H9 (cell line): ENCODE measurements around the gene GPR143. TPM values are rescaled to one million over a fixed set of nuclear protein-coding genes. Genes with fewer than 3 reads are reported as not detected.
"Not testable (repeated sequence)": the region's sequence is repeated elsewhere in the genome, so short reads cannot be mapped to it uniquely, and the experiment has no call there.

ENCODE experiments used
- DNase-seq: peaks from one replicate; pipeline ENCODE4 v3.0.0-alpha.2; 2017
- H2AFZ ChIP-seq: one replicate; pipeline ENCODE4 v1.6.1; 2013; ENCODE audit warnings: mild to moderate bottlenecking, low read length, control low read depth, moderate library complexity
- H2AK5ac ChIP-seq: 2 replicates; pipeline ENCODE4 v1.6.1; 2013; ENCODE audit warnings: low read length, control low read depth, mixed read lengths; ENCODE audit not compliant: insufficient read length
- H2BK120ac ChIP-seq: one replicate; pipeline ENCODE4 v1.6.1; 2013; ENCODE audit warnings: low read depth, mild to moderate bottlenecking, low read length, control low read depth, inconsistent platforms; ENCODE audit not compliant: poor library complexity, severe bottlenecking
- H2BK12ac ChIP-seq: 2 replicates; pipeline ENCODE4 v1.6.1; 2013; ENCODE audit warnings: low read length, control low read depth, mixed read lengths, low read depth; ENCODE audit not compliant: insufficient read length
- H2BK15ac ChIP-seq: 2 replicates; pipeline ENCODE4 v1.6.1; 2013; ENCODE audit warnings: low read depth, low read length, control low read depth
- H2BK20ac ChIP-seq: one replicate; pipeline ENCODE4 v1.6.1; 2013; ENCODE audit warnings: low read depth, mild to moderate bottlenecking, low read length, control low read depth, inconsistent platforms; ENCODE audit not compliant: poor library complexity, severe bottlenecking
- H2BK5ac ChIP-seq: 2 replicates; pipeline ENCODE4 v1.6.1; 2013; ENCODE audit warnings: low read length, control low read depth, mixed read lengths; ENCODE audit not compliant: insufficient read length
- H3K14ac ChIP-seq: 2 replicates; pipeline ENCODE4 v1.6.1; 2013; ENCODE audit warnings: low read length, control low read depth; ENCODE audit not compliant: insufficient read depth
- H3K18ac ChIP-seq: 2 replicates; pipeline ENCODE4 v1.6.1; 2013; ENCODE audit warnings: low read depth, mild to moderate bottlenecking, mixed read lengths, low read length, control low read depth; ENCODE audit not compliant: insufficient read length
- H3K23ac ChIP-seq: 2 replicates; pipeline ENCODE4 v1.6.1; 2013; ENCODE audit warnings: low read length, control low read depth, mixed read lengths, low read depth; ENCODE audit not compliant: insufficient read length
- H3K23me2 ChIP-seq: 2 replicates; pipeline ENCODE4 v1.6.1; 2013; ENCODE audit warnings: low read depth, mild to moderate bottlenecking, mixed read lengths, low read length, control low read depth; ENCODE audit not compliant: insufficient read length, poor library complexity, severe bottlenecking
- H3K27ac ChIP-seq: 2 replicates; pipeline ENCODE4 v1.5.1; 2013; ENCODE audit warnings: low read length, control low read depth, mixed read lengths, low read depth; ENCODE audit not compliant: insufficient read length
- H3K27me3 ChIP-seq: 2 replicates; pipeline ENCODE4 v1.6.1; 2013; ENCODE audit warnings: low read length, control low read depth, inconsistent platforms; ENCODE audit not compliant: insufficient read depth
- H3K4ac ChIP-seq: 2 replicates; pipeline ENCODE4 v1.6.1; 2013; ENCODE audit warnings: low read depth, mild to moderate bottlenecking, control low read depth, inconsistent platforms, low read length, moderate library complexity
- H3K4me1 ChIP-seq: 2 replicates; pipeline ENCODE4 v1.6.1; 2013; ENCODE audit warnings: low read length, control low read depth, inconsistent platforms; ENCODE audit not compliant: insufficient read depth
- H3K4me2 ChIP-seq: 2 replicates; pipeline ENCODE4 v1.6.1; 2013; ENCODE audit warnings: low read length, control low read depth, mixed read lengths; ENCODE audit not compliant: insufficient read length, insufficient read depth
- H3K56ac ChIP-seq: 2 replicates; pipeline ENCODE4 v1.6.1; 2013; ENCODE audit warnings: low read depth, mild to moderate bottlenecking, mixed read lengths, low read length, control low read depth; ENCODE audit not compliant: insufficient read length
- H3K79me1 ChIP-seq: 2 replicates; pipeline ENCODE4 v1.6.1; 2013; ENCODE audit warnings: low read depth, mild to moderate bottlenecking, moderate library complexity, low read length, control low read depth, inconsistent platforms; ENCODE audit not compliant: insufficient read depth, poor library complexity, severe bottlenecking
- H3K79me2 ChIP-seq: 2 replicates; pipeline ENCODE4 v1.6.1; 2013; ENCODE audit warnings: low read length, control low read depth, inconsistent platforms; ENCODE audit not compliant: insufficient read depth
- H3K9ac ChIP-seq: 2 replicates; pipeline ENCODE4 v1.6.1; 2013; ENCODE audit warnings: low read length, control low read depth, mixed read lengths; ENCODE audit not compliant: insufficient read length; ENCODE audit errors: extremely low read depth
- H3K9me3 ChIP-seq: one replicate; pipeline ENCODE4 v1.6.1; 2013; ENCODE audit warnings: low read depth, low read length, inconsistent platforms; ENCODE audit not compliant: control insufficient read depth
- H3T11ph ChIP-seq: one replicate; pipeline ENCODE4 v1.6.1; 2013; ENCODE audit warnings: mild to moderate bottlenecking, low read length, control low read depth, inconsistent platforms
- H4K20me1 ChIP-seq: one replicate; pipeline ENCODE4 v1.6.1; 2013; ENCODE audit not compliant: control insufficient read depth, insufficient read length, insufficient read depth
- H4K5ac ChIP-seq: 2 replicates; pipeline ENCODE4 v1.6.1; 2013; ENCODE audit warnings: low read depth, mild to moderate bottlenecking, mixed read lengths, low read length, control low read depth; ENCODE audit not compliant: insufficient read length
- H4K8ac ChIP-seq: replicated peaks from 2 replicates; pipeline ENCODE4 v1.6.1; 2013; ENCODE audit warnings: low read length, control low read depth, mixed read lengths, low read depth; ENCODE audit not compliant: insufficient read length
- H4K91ac ChIP-seq: 2 replicates; pipeline ENCODE4 v1.6.1; 2013; ENCODE audit warnings: low read depth, mild to moderate bottlenecking, moderate library complexity, mixed read lengths, low read length, control low read depth; ENCODE audit not compliant: insufficient read length
- H3K27ac Mint-ChIP-seq, 3 experiments: 2 replicates in 2 of 3; 3 replicates in 1 of 3; pipeline ENCODE4 v1.8.0; 2020 to 2021; ENCODE audit warnings: mixed read lengths in 3 of 3, mild to moderate bottlenecking in 1 of 3, moderate library complexity in 1 of 3
- H3K27me3 Mint-ChIP-seq: 2 replicates; pipeline ENCODE4 v1.8.0; 2021; ENCODE audit warnings: low read depth, mild to moderate bottlenecking, moderate library complexity, mixed read lengths
- H3K36me3 Mint-ChIP-seq, 3 experiments: 2 replicates in 2 of 3; 3 replicates in 1 of 3; pipeline ENCODE4 v1.8.0; 2020 to 2021; ENCODE audit warnings: low read depth in 3 of 3, mixed read lengths in 3 of 3; ENCODE audit not compliant: insufficient read depth in 1 of 3
- H3K4me1 Mint-ChIP-seq, 2 experiments: 2 replicates each; pipeline ENCODE4 v1.8.0; 2020; ENCODE audit warnings: mixed read lengths in 2 of 2
- H3K4me3 Mint-ChIP-seq, 2 experiments: 2 replicates in 1 of 2; 3 replicates in 1 of 2; pipeline ENCODE4 v1.8.0; 2020 to 2021; ENCODE audit warnings: mild to moderate bottlenecking in 2 of 2, mixed read lengths in 2 of 2, moderate library complexity in 1 of 2
- H3K9me3 Mint-ChIP-seq, 2 experiments: 2 replicates in 1 of 2; 3 replicates in 1 of 2; pipeline ENCODE4 v1.8.0; 2020; ENCODE audit warnings: mild to moderate bottlenecking in 2 of 2, mixed read lengths in 2 of 2, moderate library complexity in 1 of 2
- WGBS: extraction: QIAGEN DNeasy Blood & Tissue Kit; methylation state at CpG from one replicate; pipeline ENCODE4 v1.1.7; 2013; ENCODE audit warnings: missing lambda C conversion rate, low lambda C conversion rate, mixed read lengths; ENCODE audit not compliant: insufficient read length; ENCODE audit errors: extremely low coverage; 5-methylcytosine and 5-hydroxymethylcytosine counted together
- total RNA-seq: library from RNA; stranded (reverse); gene quantifications from 2 replicates; pipeline ENCODE4 v1.2.1, GENCODE V29; 2021
- TF ChIP-seq, protein P1 (sequence below): fragments of 200-600 bp; sonication (generic); conservative IDR thresholded peaks from 3 replicates; pipeline ENCODE4 v1.8.0; 2021; ENCODE audit warnings: antibody characterized with exemption, mild to moderate bottlenecking

GPR143 gene
- total RNA-seq, 1 experiment from 2014 or later, result 7.1 TPM

DNA sequence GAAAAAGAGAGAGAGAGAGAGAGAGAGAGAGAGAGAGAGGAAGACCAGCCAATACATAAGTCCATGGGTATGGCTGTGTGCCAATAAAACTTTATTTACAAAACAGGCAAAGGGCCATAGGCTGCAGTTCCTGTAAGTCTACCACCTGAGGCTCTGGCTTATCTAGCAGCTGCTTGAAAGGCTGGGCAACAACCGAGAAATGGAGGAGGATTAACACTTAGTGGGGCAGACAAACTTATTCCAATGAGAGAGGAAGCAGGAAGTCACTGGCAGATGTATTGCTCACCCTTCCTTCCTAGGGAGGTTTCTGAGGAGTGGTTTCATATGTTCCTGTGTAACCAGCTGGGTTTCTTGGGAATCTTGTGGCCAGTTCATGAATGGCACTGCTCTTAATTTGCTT lies 4.7 kb upstream of the GPR143 start:
- Mint-ChIP-seq H3K27ac (peak overlapping the region in 2 of 3 experiments; percentile 53 to 58; a peak in 4 of 7 replicates), H3K9me3 (peaks cover 22 to 48% of the 10 kb centered on the region in 2 experiments), H3K27me3 (peaks cover 3% of the 10 kb centered on the region), H3K4me3 (no peak overlapping the region; a peak in 1 of 5 replicates), H3K4me1 (peaks cover 0 to 15% of the 10 kb centered on the region in 2 experiments; a peak in 3 of 4 replicates), H3K36me3 (peaks cover 3 to 12% (median 8%) of the 10 kb centered on the region in 3 experiments; a peak in 6 of 7 replicates)
- no peak overlapping the region for H2AK5ac ChIP-seq
- TF ChIP-seq, protein P1, sequence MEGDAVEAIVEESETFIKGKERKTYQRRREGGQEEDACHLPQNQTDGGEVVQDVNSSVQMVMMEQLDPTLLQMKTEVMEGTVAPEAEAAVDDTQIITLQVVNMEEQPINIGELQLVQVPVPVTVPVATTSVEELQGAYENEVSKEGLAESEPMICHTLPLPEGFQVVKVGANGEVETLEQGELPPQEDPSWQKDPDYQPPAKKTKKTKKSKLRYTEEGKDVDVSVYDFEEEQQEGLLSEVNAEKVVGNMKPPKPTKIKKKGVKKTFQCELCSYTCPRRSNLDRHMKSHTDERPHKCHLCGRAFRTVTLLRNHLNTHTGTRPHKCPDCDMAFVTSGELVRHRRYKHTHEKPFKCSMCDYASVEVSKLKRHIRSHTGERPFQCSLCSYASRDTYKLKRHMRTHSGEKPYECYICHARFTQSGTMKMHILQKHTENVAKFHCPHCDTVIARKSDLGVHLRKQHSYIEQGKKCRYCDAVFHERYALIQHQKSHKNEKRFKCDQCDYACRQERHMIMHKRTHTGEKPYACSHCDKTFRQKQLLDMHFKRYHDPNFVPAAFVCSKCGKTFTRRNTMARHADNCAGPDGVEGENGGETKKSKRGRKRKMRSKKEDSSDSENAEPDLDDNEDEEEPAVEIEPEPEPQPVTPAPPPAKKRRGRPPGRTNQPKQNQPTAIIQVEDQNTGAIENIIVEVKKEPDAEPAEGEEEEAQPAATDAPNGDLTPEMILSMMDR, result no peak
- no peak overlapping the region for H3T11ph ChIP-seq
- no peak overlapping the region for H3K9ac ChIP-seq
- H3K23me2 ChIP-seq, result peaks cover under 1% of the 10 kb centered on the region
- H3K27ac ChIP-seq, result no peak overlapping the region
- no peak overlapping the region for H2BK12ac ChIP-seq
- H2AFZ ChIP-seq, result no peak overlapping the region
- no peak overlapping the region for H2BK15ac ChIP-seq
- no peak overlapping the region for H4K8ac ChIP-seq
- H2BK20ac ChIP-seq, result no peak overlapping the region
- H3K56ac ChIP-seq, result peak overlapping the region; percentile 57
- no peaks in the 10 kb centered on the region for H3K27me3 ChIP-seq
- H3K23ac ChIP-seq, result no peak overlapping the region
- no peak overlapping the region for H2BK5ac ChIP-seq
- no peaks in the 10 kb centered on the region for H3K9me3 ChIP-seq
- H4K5ac ChIP-seq, result no peak overlapping the region
- H3K4ac ChIP-seq, result no peak overlapping the region
- H3K4me2 ChIP-seq, result no peak overlapping the region
- no peak overlapping the region for H3K18ac ChIP-seq
- no peaks in the 10 kb centered on the region for H3K79me1 ChIP-seq
- DNase-seq, result no peak
- no peak overlapping the region for H3K14ac ChIP-seq
- H2BK120ac ChIP-seq, result no peak overlapping the region
- H4K20me1 ChIP-seq, result no peaks in the 10 kb centered on the region
- peaks cover 2% of the 10 kb centered on the region; the same call in 1 of the 2 replicates for H3K4me1 ChIP-seq
- H3K79me2 ChIP-seq, result no peaks in the 10 kb centered on the region
- H4K91ac ChIP-seq, result no peak overlapping the region
- WGBS, result no CpG with 5 or more reads among the region's 1 CpG

DNA sequence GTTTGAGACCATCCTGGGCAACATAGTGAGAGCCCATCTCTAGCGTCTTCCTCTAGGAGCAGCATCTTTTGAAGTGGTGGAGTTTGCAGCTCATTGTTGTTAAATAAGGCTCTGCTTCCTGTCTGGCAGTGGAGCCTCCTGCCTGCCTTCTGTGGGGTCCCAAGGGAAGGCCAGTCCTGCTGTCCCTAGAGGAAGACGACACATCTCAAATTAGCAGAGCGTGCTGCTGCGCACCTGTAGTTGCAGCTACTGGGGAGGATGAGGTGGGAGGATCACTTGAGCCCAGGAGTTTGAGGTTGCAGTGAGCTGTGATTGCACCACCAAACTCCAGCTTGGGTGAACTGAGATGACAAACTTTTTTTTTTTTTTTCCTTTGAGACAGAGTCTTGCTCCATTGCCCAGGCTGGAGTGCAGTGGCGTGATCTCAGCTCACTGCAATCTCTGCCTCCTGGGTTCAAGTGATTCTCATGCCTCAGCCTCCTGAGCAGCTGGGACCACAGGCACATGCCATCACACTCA lies 2.7 kb upstream of the GPR143 start:
- H2BK12ac ChIP-seq, H3K79me1 ChIP-seq, H3K56ac ChIP-seq, DNase-seq, H2BK20ac ChIP-seq, H2AFZ ChIP-seq, H3T11ph ChIP-seq, H2BK5ac ChIP-seq, H3K36me3 Mint-ChIP-seq, H3K27me3 ChIP-seq, H4K5ac ChIP-seq, H3K79me2 ChIP-seq, H3K9ac ChIP-seq, H3K4ac ChIP-seq, H3K9me3 ChIP-seq, H3K4me2 ChIP-seq, H3K18ac ChIP-seq, H2AK5ac ChIP-seq, H3K4me3 Mint-ChIP-seq, H3K23ac ChIP-seq, H3K27me3 Mint-ChIP-seq, H3K27ac Mint-ChIP-seq, H3K27ac ChIP-seq, H4K20me1 ChIP-seq, H2BK120ac ChIP-seq, H3K14ac ChIP-seq, H2BK15ac ChIP-seq, H3K4me1 ChIP-seq, H4K8ac ChIP-seq, H3K23me2 ChIP-seq, H4K91ac ChIP-seq: not testable (repeated sequence)
- WGBS, result no CpG with 5 or more reads among the region's 5 CpGs
- Mint-ChIP-seq H3K4me1 (peaks cover 0 to 12% of the 10 kb centered on the region in 2 experiments; a peak in 2 of 4 replicates), H3K9me3 (peaks cover 17 to 42% of the 10 kb centered on the region in 2 experiments)
